GM12878 (cell line): ENCODE data around the gene METRN. TPM values are rescaled to one million over a fixed set of nuclear protein-coding genes. Genes with fewer than 3 reads are reported as not detected.

Experiments used
- ATF7 ChIP-seq: fragments of 450-650 bp; IDR thresholded peaks from 2 replicates; pipeline ENCODE4 v1.6.1; 2016; ENCODE audit warnings: low read depth, mild to moderate bottlenecking
- BACH1 ChIP-seq: fragments of 450-650 bp; IDR thresholded peaks from 2 replicates; pipeline ENCODE4 v1.6.1; 2017; ENCODE audit warnings: mild to moderate bottlenecking, borderline replicate concordance
- CEBPB ChIP-seq, 2 experiments: fragments of 150-350 bp in 1 of 2; IDR thresholded peaks; 2 replicates each; pipeline ENCODE4 v1.6.1; 2012 to 2014; ENCODE audit warnings: low read depth in 2 of 2, low read length in 2 of 2, borderline replicate concordance in 1 of 2, inconsistent platforms in 1 of 2
- CREM ChIP-seq: IDR thresholded peaks from 2 replicates; pipeline ENCODE4 v1.6.1; 2014; ENCODE audit warnings: antibody characterized with exemption, low read depth
- E4F1 ChIP-seq: fragments of 450-650 bp; IDR thresholded peaks from 2 replicates; pipeline ENCODE4 v1.6.1; 2018; ENCODE audit warnings: borderline replicate concordance, mild to moderate bottlenecking; ENCODE audit not compliant: partially characterized antibody
- EZH2 ChIP-seq: IDR thresholded peaks from 2 replicates; pipeline ENCODE4 v1.6.1; 2012; ENCODE audit warnings: low read depth, mild to moderate bottlenecking, control low read depth, inconsistent platforms, low read length, borderline replicate concordance; ENCODE audit not compliant: control insufficient read depth
- RAD51 ChIP-seq: fragments of 450-650 bp; IDR thresholded peaks from 2 replicates; pipeline ENCODE4 v1.6.1; 2016; ENCODE audit warnings: moderate library complexity, mild to moderate bottlenecking, inconsistent platforms
- SKIL ChIP-seq: fragments of 450-650 bp; IDR thresholded peaks from 2 replicates; pipeline ENCODE4 v1.6.1; 2017; ENCODE audit warnings: mild to moderate bottlenecking, low read depth, inconsistent platforms; ENCODE audit not compliant: poor library complexity, severe bottlenecking
- SP1 ChIP-seq: IDR thresholded peaks from one replicate; pipeline ENCODE4 v1.6.1; 2011; ENCODE audit warnings: low read depth, low read length
- SREBF2 ChIP-seq: IDR thresholded peaks from 2 replicates; pipeline ENCODE4 v1.6.1; 2012; ENCODE audit warnings: mild to moderate bottlenecking, low read length
- TCF3 ChIP-seq: IDR thresholded peaks from 2 replicates; pipeline ENCODE4 v1.6.1; 2012; ENCODE audit warnings: low read depth, mild to moderate bottlenecking, low read length, borderline replicate concordance; ENCODE audit not compliant: insufficient read depth
- polyA plus RNA-seq, 11 experiments: library from polyadenylated mRNA; depleted of rRNA in 4 of 11; unstranded in 6 of 11; stranded (reverse) in 5 of 11; fragments of >200 nt; fragmentation: Nextera tagmentation in 4 of 11; fragmentation: Illumina TruSeq in 1 of 11; extraction: Ambion mirVana in 4 of 11; extraction: Trizol in 1 of 11; gene quantifications; 1 replicate in 1 of 11; 2 replicates in 10 of 11; pipeline versions ENCODE4 v1.2.1 to v1.2.3, GENCODE V29; 2011 to 2016; ENCODE audit warnings: inconsistent platforms in 2 of 11, missing spikeins in 2 of 11, low read depth in 1 of 11
- total RNA-seq, 4 experiments: library from RNA; depleted of rRNA in 3 of 4; stranded (reverse); fragments of >200 nt in 3 of 4; fragmentation: Illumina TruSeq in 1 of 4; extraction: Trizol in 1 of 4; gene quantifications; 2 replicates each; pipeline versions ENCODE4 v1.2.1 to v1.2.3, GENCODE V29; 2013 to 2021
- TF ChIP-seq, protein P1 (sequence below): fragments of 450-650 bp; IDR thresholded peaks from 2 replicates; pipeline ENCODE4 v1.6.1; 2016; ENCODE audit warnings: mild to moderate bottlenecking

METRN gene
- total and polyA plus RNA-seq, 10 of the 15 experiments (the other 5 are each of a cell fraction or from before 2014, with no cell fraction given): 0.11 to 12.8 (median 1.1) TPM; not detected in 1

DNA sequence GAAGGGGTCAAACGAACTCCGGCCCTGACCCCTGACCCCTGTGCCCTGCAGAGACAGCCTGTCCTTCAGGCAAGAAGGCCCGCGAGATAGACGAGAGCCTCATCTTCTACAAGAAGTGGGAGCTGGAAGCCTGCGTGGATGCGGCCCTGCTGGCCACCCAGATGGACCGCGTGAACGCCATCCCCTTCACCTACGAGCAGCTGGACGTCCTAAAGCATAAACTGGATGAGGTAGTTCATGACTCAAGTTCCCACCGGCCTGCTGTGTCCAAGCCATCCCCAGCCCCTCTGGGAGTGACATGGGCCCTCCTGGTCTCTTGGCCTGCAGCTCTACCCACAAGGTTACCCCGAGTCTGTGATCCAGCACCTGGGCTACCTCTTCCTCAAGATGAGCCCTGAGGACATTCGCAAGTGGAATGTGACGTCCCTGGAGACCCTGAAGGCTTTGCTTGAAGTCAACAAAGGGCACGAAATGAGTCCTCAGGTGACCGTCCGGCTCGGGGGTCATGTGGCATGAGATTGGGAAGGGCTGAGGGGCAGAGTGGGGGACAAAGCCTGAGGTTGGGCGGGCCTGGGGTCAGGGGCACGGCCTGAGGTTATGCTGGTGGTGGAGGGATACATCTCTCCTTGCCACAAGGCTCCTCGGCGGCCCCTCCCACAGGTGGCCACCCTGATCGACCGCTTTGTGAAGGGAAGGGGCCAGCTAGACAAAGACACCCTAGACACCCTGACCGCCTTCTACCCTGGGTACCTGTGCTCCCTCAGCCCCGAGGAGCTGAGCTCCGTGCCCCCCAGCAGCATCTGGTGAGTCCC, 51.3 kb downstream of the METRN start (continued):
- TF ChIP-seq CREM (no peak), TCF3 (no peak), E4F1 (no peak), SKIL (no peak), SP1 (no peak), RAD51 (no peak), ATF7 (no peak), EZH2 (no peak), CEBPB (IDR thresholded peaks at IDR 0.05; ENCODE audit: borderline replicate concordance in 1 of 2, low read depth in 2 of 2, low read length in 2 of 2) (no peak), SREBF2 (no peak), BACH1 (no peak)
- TF ChIP-seq, protein P1, sequence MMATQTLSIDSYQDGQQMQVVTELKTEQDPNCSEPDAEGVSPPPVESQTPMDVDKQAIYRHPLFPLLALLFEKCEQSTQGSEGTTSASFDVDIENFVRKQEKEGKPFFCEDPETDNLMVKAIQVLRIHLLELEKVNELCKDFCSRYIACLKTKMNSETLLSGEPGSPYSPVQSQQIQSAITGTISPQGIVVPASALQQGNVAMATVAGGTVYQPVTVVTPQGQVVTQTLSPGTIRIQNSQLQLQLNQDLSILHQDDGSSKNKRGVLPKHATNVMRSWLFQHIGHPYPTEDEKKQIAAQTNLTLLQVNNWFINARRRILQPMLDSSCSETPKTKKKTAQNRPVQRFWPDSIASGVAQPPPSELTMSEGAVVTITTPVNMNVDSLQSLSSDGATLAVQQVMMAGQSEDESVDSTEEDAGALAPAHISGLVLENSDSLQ: no peak
- TF ChIP-seq, all 136 proteins: peak for 0
